Peyer's patch (tissue), 4 donors: ENCODE measurements around the gene TMCO2.

Experiments used
- CTCF ChIP-seq, 6 experiments: fragments of 450-650 bp in 4 of 6; fragments of 200-600 bp in 2 of 6; sonication (generic) in 1 of 6; IDR thresholded peaks; one replicate each; pipeline ENCODE4 v1.5.1; 2017 to 2019; ENCODE audit warnings: antibody characterized with exemption in 6 of 6, mild to moderate bottlenecking in 3 of 6, moderate library complexity in 1 of 6
- POLR2A ChIP-seq, 2 donors: fragments of 450-650 bp; IDR thresholded peaks; one replicate each; pipeline ENCODE4 v1.5.1; 2017; ENCODE audit warnings: antibody characterized with exemption in 2 of 2, mild to moderate bottlenecking in 2 of 2, moderate library complexity in 2 of 2

GRCh38 chr1:40226192-40226591 lies 21.5 kb upstream of the TMCO2 start:
- TF ChIP-seq CTCF (IDR thresholded peaks at IDR 0.05) (no peak), POLR2A (IDR thresholded peaks at IDR 0.05) (no peak)
